ENCODE data around the gene GNB5. TPM values are rescaled to one million over a fixed set of nuclear protein-coding genes. Genes with fewer than 3 reads are reported as not detected.

GNB5 gene
- total RNA-seq, 1 experiment from 2014 or later, result 29.8 TPM

DNA sequence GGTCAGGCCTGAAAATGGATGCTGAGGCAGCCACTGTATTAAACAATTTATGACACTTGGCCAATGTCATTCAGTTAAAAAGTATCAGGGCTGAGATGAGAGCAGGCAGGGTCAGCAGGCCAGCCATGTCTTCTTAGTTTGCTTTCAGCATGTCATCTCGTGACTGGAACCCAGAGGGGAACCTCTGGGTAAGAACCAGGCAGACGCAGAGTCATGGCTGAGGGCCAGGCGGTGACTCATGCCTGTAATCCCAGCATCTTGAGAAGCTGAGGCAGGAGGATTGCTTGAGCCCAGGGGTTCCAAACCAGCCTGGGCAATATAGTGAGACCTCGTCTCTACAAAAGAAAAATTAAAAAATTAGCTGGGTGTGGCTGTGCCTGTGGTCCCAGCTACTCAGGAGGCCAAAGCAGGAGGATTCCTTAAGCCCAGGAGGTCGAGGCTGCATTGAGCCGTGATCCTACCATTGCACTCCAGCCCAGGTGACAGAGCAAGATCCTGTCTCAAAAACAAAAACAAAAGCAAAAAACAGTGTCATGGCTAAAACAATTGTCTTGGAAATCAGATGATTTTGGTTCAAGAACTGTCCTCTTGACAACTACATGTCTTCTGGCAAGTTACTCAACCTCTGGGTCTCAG is 90.3 kb downstream of the GNB5 start:
- DNase-seq, result no peak
- Histone ChIP-seq H3K23me2 (ENCODE audit: insufficient read length, low read depth, low read length, poor library complexity, severe bottlenecking) (no peaks in the 10 kb centered on the region), H2AK5ac (ENCODE audit: insufficient read length, low read length) (no peak overlapping the region), H2AFZ (ENCODE audit: low read length) (no peak overlapping the region), H3K9ac (ENCODE audit: extremely low read depth, insufficient read length, low read length) (no peak overlapping the region), H2BK5ac (ENCODE audit: insufficient read length, low read length) (no peak overlapping the region), H3K27ac (ENCODE audit: insufficient read length, low read depth, low read length) (no peak overlapping the region), H4K20me1 (ENCODE audit: control insufficient read depth, insufficient read depth, insufficient read length) (no peaks in the 10 kb centered on the region), H3K23ac (ENCODE audit: insufficient read length, low read depth, low read length) (no peak overlapping the region), H3K4me1 (ENCODE audit: insufficient read depth, low read length) (no peaks in the 10 kb centered on the region), H2BK20ac (ENCODE audit: low read depth, low read length, poor library complexity, severe bottlenecking) (no peak overlapping the region), H3T11ph (ENCODE audit: low read length) (no peak overlapping the region), H4K91ac (ENCODE audit: insufficient read length, low read depth, low read length) (no peak overlapping the region), H3K27me3 (ENCODE audit: insufficient read depth, low read length) (no peaks in the 10 kb centered on the region), H3K79me1 (ENCODE audit: insufficient read depth, low read depth, low read length, poor library complexity, severe bottlenecking) (no peaks in the 10 kb centered on the region), H2BK120ac (ENCODE audit: low read depth, low read length, poor library complexity, severe bottlenecking) (no peak overlapping the region), H3K56ac (ENCODE audit: insufficient read length, low read depth, low read length) (no peak overlapping the region), H3K9me3 (ENCODE audit: control insufficient read depth, low read depth, low read length) (no peaks in the 10 kb centered on the region), H3K4me2 (ENCODE audit: insufficient read depth, insufficient read length, low read length) (no peak overlapping the region), H3K4ac (ENCODE audit: low read depth, low read length) (no peak overlapping the region), H4K8ac (replicated peaks; ENCODE audit: insufficient read length, low read depth, low read length) (no peak overlapping the region), H2BK12ac (ENCODE audit: insufficient read length, low read depth, low read length) (no peak overlapping the region), H3K14ac (ENCODE audit: insufficient read depth, low read length) (no peak overlapping the region), H4K5ac (ENCODE audit: insufficient read length, low read depth, low read length) (no peak overlapping the region), H2BK15ac (ENCODE audit: low read depth, low read length) (no peak overlapping the region), H3K79me2 (ENCODE audit: insufficient read depth, low read length) (no peaks in the 10 kb centered on the region), H3K18ac (ENCODE audit: insufficient read length, low read depth, low read length) (no peak overlapping the region)
- no peak overlapping the region for H3K27ac Mint-ChIP-seq
- WGBS (ENCODE audit: extremely low coverage, insufficient read length, low lambda C conversion rate), result no CpG with 5 or more reads among the region's 6 CpGs
- TF ChIP-seq, protein P1, sequence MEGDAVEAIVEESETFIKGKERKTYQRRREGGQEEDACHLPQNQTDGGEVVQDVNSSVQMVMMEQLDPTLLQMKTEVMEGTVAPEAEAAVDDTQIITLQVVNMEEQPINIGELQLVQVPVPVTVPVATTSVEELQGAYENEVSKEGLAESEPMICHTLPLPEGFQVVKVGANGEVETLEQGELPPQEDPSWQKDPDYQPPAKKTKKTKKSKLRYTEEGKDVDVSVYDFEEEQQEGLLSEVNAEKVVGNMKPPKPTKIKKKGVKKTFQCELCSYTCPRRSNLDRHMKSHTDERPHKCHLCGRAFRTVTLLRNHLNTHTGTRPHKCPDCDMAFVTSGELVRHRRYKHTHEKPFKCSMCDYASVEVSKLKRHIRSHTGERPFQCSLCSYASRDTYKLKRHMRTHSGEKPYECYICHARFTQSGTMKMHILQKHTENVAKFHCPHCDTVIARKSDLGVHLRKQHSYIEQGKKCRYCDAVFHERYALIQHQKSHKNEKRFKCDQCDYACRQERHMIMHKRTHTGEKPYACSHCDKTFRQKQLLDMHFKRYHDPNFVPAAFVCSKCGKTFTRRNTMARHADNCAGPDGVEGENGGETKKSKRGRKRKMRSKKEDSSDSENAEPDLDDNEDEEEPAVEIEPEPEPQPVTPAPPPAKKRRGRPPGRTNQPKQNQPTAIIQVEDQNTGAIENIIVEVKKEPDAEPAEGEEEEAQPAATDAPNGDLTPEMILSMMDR (conservative IDR thresholded peaks at IDR 0.05), result no peak
- no peaks in the 10 kb centered on the region for H3K27me3 Mint-ChIP-seq (ENCODE audit: low read depth)
- H3K36me3 Mint-ChIP-seq (ENCODE audit: insufficient read depth in 1 of 3, low read depth in 3 of 3), result no peaks in the 10 kb centered on the region
- no peaks in the 10 kb centered on the region for H3K9me3 Mint-ChIP-seq
- H3K4me1 Mint-ChIP-seq, result peaks cover 0 to 3% of the 10 kb centered on the region in 2 experiments; a peak in 1 of 4 replicates
- H3K4me3 Mint-ChIP-seq, result no peak overlapping the region

Measured in H9 (cell line).